Measurements from ENCODE around the gene MVB12B. TPM values are rescaled to one million over a fixed set of nuclear protein-coding genes. Genes with fewer than 3 reads are reported as not detected.

Gene MVB12B
- total RNA-seq, 2 experiments from 2014 or later: 17.4 to 19.9 TPM

DNA sequence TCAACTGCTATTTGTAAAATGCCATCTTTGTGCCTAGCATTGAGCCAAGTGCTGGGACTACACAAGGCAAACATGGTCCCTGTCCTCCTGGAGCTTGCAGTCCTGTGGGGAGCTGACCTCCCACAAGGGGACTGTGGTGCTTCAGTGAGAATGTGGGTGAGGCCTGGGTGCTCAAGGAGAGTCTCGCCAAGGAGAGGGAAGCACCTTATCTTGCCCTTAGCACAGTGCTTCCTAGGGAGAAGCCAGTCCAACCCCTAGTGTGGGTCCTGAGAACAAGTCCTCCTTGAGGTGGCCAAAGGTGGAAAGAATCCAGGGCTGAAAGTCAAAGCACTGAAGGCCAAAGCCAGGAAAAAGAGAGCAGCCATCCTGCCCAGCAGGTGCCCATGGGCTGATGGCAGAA lies 31.1 kb upstream of the MVB12B start:
- no peak overlapping the region for H3K27ac Mint-ChIP-seq
- no peaks in the 10 kb centered on the region for H3K9me3 Mint-ChIP-seq (ENCODE audit: insufficient read depth)
- H3K27me3 Mint-ChIP-seq (ENCODE audit: low read depth): peaks cover 16% of the 10 kb centered on the region
- no peaks in the 10 kb centered on the region for H3K36me3 Mint-ChIP-seq (ENCODE audit: low read depth)
- POLR2A ChIA-PET: no interaction called here
- CTCF ChIA-PET: no interaction called here
- DNase-seq (peak; percentile 17), ATAC-seq (no peak)
- H3K4me1 Mint-ChIP-seq (ENCODE audit: low read depth): no peaks in the 10 kb centered on the region
- H3K4me3 Mint-ChIP-seq: no peak overlapping the region

DNA sequence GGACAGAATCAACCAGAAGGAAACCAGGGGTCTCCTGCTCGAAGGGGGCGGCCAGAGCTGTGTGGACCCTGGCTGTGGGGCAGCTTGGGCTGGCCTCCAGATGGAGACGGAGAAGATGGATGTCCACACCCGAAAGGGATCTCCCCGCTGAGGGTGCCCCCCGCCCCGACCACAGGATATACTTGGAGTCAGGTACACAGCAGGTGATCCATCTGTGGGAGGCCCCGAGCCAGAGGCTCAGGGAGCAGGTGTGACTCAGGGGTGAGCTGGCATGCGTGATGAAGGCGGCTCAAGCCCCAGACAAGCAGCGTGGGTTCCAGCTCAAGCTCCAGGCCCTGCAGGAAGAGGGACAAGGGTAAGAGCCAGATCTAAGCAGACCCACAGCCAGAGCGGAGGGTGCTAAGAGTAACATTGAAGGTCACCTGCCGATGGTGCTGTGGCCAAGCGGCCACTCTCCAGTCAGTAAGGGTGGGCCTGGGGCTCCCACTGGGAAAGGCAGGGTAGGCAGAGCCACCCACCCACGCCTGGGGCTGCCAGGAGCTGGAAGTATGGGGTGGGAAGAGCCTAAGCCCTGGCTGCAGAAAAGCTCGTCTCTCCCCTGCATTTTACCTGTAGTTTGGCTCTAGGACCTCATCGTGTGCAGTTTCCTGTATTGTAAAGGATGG lies 30.6 kb upstream of the MVB12B start:
- H3K27me3 Mint-ChIP-seq (ENCODE audit: low read depth): peaks cover 21% of the 10 kb centered on the region
- no peak overlapping the region for H3K4me3 Mint-ChIP-seq
- H3K36me3 Mint-ChIP-seq (ENCODE audit: low read depth): no peaks in the 10 kb centered on the region
- POLR2A ChIA-PET: no interaction called here
- CTCF ChIA-PET: interaction anchor here (2.1 to 2.2 kb wide), 2 partner anchors 101 to 195 kb away, joined by 4 to 10 read pairs; no protein-coding TSS in a partner anchor
- H3K27ac Mint-ChIP-seq: no peak overlapping the region
- no peak for ATAC-seq
- H3K9me3 Mint-ChIP-seq (ENCODE audit: insufficient read depth): no peaks in the 10 kb centered on the region
- no peaks in the 10 kb centered on the region for H3K4me1 Mint-ChIP-seq (ENCODE audit: low read depth)
- DNase-seq: peak; percentile 17

DNA sequence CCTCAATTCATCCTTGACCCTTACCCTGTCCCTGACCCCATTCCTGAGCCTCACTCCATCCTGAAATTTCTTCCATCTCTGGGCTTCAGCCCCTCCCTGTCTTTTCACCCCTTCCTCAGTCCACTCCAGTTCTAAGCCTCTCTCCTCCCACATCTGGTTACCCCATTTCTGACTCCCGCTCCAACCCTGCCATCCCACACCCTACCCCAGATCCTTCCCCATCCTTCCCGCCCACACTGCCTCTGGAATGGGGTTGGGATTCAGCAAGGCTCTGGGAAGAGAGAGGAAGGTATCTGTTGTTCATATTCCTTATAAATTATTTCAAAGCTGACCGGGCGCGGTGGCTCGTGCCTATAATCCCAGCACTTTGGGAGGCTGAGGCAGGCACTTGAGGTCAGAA lies 29.9 kb upstream of the MVB12B start:
- H3K4me3 Mint-ChIP-seq: no peak overlapping the region
- no peak overlapping the region for H3K27ac Mint-ChIP-seq
- ATAC-seq (no peak), DNase-seq (peak; percentile 5)
- peaks cover 17% of the 10 kb centered on the region for H3K27me3 Mint-ChIP-seq (ENCODE audit: low read depth)
- no peaks in the 10 kb centered on the region for H3K4me1 Mint-ChIP-seq (ENCODE audit: low read depth)
- no peaks in the 10 kb centered on the region for H3K36me3 Mint-ChIP-seq (ENCODE audit: low read depth)
- H3K9me3 Mint-ChIP-seq (ENCODE audit: insufficient read depth): no peaks in the 10 kb centered on the region
- ChIA-PET CTCF (interaction anchor here (1.6 to 2.2 kb wide), 4 partner anchors 100 to 202 kb away, joined by 4 to 10 read pairs (median 7); no protein-coding TSS in a partner anchor), POLR2A (no interaction called here)

DNA sequence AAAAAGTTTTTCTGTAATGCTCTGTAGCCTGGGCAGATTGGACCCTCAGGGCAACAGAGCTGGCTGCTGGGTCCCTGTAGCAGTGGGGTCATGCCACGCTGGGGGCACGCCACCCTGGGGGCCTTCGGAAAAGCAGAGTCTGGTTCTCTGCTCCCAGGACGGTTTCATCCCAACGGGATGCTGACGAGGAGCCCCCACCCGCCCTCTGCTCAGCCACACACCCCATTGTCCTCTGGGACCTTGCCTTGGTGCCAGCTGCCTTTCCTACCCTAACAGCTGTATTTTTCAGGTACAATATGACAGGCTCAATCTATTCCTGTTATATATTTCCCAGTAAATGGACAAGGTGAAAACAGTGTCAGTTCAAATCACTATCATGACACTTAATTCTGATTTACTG lies 29.0 kb upstream of the MVB12B start:
- ChIA-PET CTCF (interaction anchor here (1.6 to 2.2 kb wide), 5 partner anchors 99 to 260 kb away, joined by 4 to 10 read pairs (median 5); no protein-coding TSS in a partner anchor), POLR2A (no interaction called here)
- H3K9me3 Mint-ChIP-seq (ENCODE audit: insufficient read depth): no peaks in the 10 kb centered on the region

DNA sequence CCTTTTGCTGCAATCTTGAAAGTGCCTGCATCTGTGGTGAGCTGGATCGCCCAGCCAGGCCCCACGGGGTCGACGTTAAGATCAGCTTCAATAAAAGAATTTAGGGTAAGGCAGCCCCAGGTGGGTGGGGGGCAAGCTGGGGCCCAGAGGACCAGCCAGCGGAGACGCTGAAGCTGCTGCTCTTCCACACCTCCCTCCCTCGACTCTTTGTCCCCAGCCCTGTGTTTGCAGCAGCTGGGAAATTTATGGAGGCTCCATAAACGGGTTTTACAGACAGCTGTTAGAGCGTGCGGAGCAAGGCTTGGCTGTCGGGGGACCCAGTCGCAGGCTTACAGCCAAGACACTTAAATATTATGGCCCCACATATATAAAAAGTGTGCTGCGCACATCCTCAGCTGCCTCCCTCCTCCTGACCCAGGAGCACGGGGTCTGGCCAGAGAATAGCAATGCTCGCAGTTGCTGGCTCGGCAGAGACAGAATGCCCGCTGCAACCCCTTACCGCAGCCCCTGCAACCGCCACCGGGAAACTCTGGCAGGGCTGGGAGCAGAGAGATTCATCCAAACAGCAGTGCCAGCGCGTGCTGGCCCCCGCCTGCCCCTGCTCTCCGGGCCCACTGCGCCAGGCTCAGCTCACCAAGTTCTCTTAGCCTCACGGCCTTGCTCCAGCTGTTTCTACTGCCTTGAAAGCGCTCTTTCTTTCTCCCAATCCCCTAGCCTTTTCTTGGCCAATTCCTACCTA lies 28.4 kb upstream of the MVB12B start:
- DNase-seq (peak; percentile 14), ATAC-seq (no peak)
- POLR2A ChIA-PET: no interaction called here
- no peaks in the 10 kb centered on the region for H3K9me3 Mint-ChIP-seq (ENCODE audit: insufficient read depth)
- no peak overlapping the region for H3K4me3 Mint-ChIP-seq
- H3K36me3 Mint-ChIP-seq (ENCODE audit: low read depth): no peaks in the 10 kb centered on the region
- CTCF ChIA-PET: interaction anchor here (1.3 to 2.2 kb wide), 7 partner anchors 99 to 260 kb away, joined by 4 to 13 read pairs (median 7); no protein-coding TSS in a partner anchor
- peaks cover 11% of the 10 kb centered on the region for H3K4me1 Mint-ChIP-seq (ENCODE audit: low read depth)
- peaks cover 9% of the 10 kb centered on the region for H3K27me3 Mint-ChIP-seq (ENCODE audit: low read depth)
- H3K27ac Mint-ChIP-seq: no peak overlapping the region

More for the DNA sequence above, 29.0 kb upstream of the MVB12B start:
- Mint-ChIP-seq H3K27me3 (ENCODE audit: low read depth) (peaks cover 9% of the 10 kb centered on the region), H3K4me3 (no peak overlapping the region), H3K36me3 (ENCODE audit: low read depth) (no peaks in the 10 kb centered on the region), H3K4me1 (ENCODE audit: low read depth) (peaks cover 7% of the 10 kb centered on the region), H3K27ac (no peak overlapping the region)
- ATAC-seq (no peak), DNase-seq (peak; percentile 7)

DNA sequence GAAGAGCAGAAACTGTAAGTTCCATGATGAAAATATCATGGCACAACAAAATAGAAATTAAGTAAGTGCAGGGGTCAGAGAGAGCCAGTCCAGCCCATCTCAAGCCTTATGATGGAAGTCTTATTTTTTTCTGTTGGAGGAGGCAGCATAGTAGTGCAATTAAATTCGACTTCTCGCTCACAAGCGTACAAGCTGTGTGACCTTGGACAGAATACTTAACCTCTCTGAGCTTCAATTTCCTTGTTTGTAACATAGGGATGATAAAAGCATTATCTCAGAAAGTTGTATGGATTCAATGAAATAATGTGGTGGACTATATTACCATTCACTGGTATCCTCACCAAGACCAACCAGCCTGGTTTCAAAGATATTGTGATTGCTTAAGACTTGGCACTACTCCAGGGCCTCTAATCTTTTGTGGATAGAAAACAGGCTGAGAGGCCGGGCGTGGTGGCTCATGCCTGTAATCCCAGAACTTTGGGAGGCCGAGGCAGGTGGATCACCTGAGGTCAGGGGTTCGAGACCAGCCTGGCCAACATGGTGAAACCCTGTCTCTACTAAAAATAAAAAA lies 26.8 kb upstream of the MVB12B start:
- ATAC-seq (no peak), DNase-seq (no peak)
- POLR2A ChIA-PET: no interaction called here
- CTCF ChIA-PET: interaction anchor here (1.1 to 5.5 kb wide), 4 partner anchors 18 to 191 kb away, joined by 3 to 96 read pairs (median 10); no protein-coding TSS in a partner anchor
- Mint-ChIP-seq H3K27me3 (ENCODE audit: low read depth) (peaks cover 9% of the 10 kb centered on the region), H3K36me3 (ENCODE audit: low read depth) (no peaks in the 10 kb centered on the region), H3K9me3 (ENCODE audit: insufficient read depth) (no peaks in the 10 kb centered on the region), H3K4me3 (no peak overlapping the region), H3K4me1 (ENCODE audit: low read depth) (peaks cover 14% of the 10 kb centered on the region), H3K27ac (no peak overlapping the region)

DNA sequence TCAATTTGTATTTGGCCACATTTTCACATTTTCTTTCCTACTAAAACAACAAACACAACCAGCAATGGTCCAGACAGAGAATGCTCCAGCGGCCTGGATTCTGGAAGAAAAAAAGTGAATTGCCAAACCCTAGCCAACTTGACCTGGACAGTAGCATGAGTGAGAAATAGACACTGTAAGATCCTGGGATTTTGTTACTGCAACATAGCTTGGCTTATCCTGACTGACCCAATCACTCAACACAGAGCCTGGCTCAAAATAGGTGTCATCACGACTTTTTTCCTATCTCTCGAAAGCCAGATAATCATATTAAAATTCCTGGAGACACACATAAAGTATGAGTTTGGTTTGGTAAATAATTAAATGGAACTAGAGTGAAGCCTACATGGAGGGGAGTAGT lies 25.4 kb upstream of the MVB12B start:
- no peak overlapping the region for H3K4me3 Mint-ChIP-seq
- H3K4me1 Mint-ChIP-seq (ENCODE audit: low read depth): peaks cover 14% of the 10 kb centered on the region
- H3K27ac Mint-ChIP-seq: no peak overlapping the region
- no peaks in the 10 kb centered on the region for H3K36me3 Mint-ChIP-seq (ENCODE audit: low read depth)
- POLR2A ChIA-PET: no interaction called here
- peak; percentile 18 for DNase-seq
- H3K9me3 Mint-ChIP-seq (ENCODE audit: insufficient read depth): no peaks in the 10 kb centered on the region
- H3K27me3 Mint-ChIP-seq (ENCODE audit: low read depth): peaks cover 13% of the 10 kb centered on the region
- CTCF ChIA-PET: interaction anchor here (1.3 to 5.5 kb wide), 12 partner anchors 10 to 198 kb away, joined by 3 to 96 read pairs (median 6); partner anchors contain the start of gene MVB12B
- no peak for ATAC-seq

DNA sequence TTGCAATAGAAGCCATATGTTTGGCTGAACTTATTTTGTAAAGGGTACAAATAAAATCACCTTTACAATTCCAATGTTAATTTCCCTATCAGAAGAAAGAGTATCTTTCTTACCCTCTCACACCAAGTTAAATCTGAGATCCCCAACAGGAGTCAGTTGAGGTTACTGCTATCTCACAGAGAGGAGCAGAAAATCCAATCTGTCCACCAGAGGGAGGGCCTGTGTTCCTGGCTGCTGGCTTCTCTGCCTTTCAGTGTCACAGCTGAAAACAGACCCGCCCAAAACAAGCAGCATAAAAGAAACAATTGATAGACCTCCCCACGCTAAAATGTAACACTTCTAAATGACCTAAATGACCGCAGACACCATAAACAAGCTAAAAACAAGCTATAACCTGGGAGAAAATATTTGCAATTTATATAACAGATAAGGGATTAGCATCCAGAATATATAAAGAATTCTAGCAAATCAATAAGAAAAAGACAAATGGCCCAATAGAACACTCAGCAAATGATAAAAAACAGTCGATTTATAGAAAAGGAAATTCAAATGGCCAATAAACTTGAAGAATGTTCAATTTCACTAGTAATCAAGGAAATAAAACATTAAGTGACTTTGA lies 24.5 kb upstream of the MVB12B start:
- DNase-seq (peak; percentile 77), ATAC-seq (peak; percentile 81)
- Mint-ChIP-seq H3K27me3 (ENCODE audit: low read depth) (peaks cover 11% of the 10 kb centered on the region), H3K4me3 (no peak overlapping the region), H3K4me1 (ENCODE audit: low read depth) (peaks cover 14% of the 10 kb centered on the region), H3K27ac (no peak overlapping the region), H3K36me3 (ENCODE audit: low read depth) (no peaks in the 10 kb centered on the region), H3K9me3 (ENCODE audit: insufficient read depth) (no peaks in the 10 kb centered on the region)
- ChIA-PET POLR2A (interaction anchor here (0.7 to 1.0 kb wide), 2 partner anchors 98 to 186 kb away, joined by 3 read pairs; no protein-coding TSS in a partner anchor), CTCF (interaction anchor here (0.7 to 5.5 kb wide), 27 partner anchors 8 to 197 kb away, joined by 3 to 96 read pairs (median 4); partner anchors contain the start of gene MVB12B)

DNA sequence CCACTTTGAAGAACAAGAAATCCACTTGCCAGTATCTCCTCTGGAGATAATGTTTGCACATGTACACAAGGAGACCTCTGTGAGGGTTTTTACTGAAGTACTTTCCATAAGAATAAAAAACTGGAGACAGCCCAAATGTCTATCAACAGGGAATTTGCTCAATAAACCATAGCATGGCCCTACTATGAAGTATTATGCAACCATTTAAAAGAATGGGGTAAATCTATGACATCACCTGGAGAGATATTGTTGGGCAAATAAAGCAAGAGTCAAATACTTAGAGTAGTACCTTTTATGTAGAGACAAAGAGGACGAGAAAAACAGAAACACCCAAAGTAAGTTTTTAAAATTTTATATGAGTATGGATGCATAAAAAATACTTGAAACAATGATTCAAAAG lies 23.9 kb upstream of the MVB12B start:
- ChIA-PET POLR2A (interaction anchor here (1.0 kb wide), 1 partner anchor 98 kb away, joined by 3 read pairs; no protein-coding TSS in a partner anchor), CTCF (interaction anchor here (0.5 to 5.5 kb wide), 28 partner anchors 9 to 196 kb away, joined by 3 to 96 read pairs (median 4); partner anchors contain the start of gene MVB12B)
- no peak for ATAC-seq
- Mint-ChIP-seq H3K27ac (no peak overlapping the region), H3K9me3 (ENCODE audit: insufficient read depth) (no peaks in the 10 kb centered on the region), H3K4me1 (ENCODE audit: low read depth) (peaks cover 14% of the 10 kb centered on the region), H3K27me3 (ENCODE audit: low read depth) (peaks cover 11% of the 10 kb centered on the region), H3K36me3 (ENCODE audit: low read depth) (no peaks in the 10 kb centered on the region), H3K4me3 (no peak overlapping the region)
- DNase-seq: no peak

DNA sequence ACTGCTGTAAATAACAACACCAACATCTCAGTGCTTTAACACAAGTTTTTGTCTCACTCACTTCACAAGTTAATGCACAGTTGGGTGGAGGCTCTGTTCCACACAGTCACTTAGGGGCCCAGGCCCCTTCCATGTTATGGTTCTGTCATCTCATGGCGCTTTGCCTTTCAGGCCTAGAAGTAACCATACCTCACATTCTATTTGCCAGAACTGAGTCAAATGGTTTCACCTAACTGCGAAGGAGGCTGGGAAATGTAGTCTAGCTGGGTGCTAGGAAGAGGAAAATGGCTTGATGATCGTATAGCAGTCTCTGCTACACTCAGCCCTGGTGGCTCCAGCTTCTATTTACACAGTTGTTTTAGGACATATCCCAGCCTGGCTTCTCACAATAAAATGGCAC lies 23.1 kb upstream of the MVB12B start:
- Mint-ChIP-seq H3K27me3 (ENCODE audit: low read depth) (peaks cover 11% of the 10 kb centered on the region), H3K36me3 (ENCODE audit: low read depth) (no peaks in the 10 kb centered on the region), H3K4me1 (ENCODE audit: low read depth) (peaks cover 14% of the 10 kb centered on the region), H3K4me3 (no peak overlapping the region), H3K27ac (no peak overlapping the region), H3K9me3 (ENCODE audit: insufficient read depth) (no peaks in the 10 kb centered on the region)
- CTCF ChIA-PET: interaction anchor here (0.7 to 5.5 kb wide), 10 partner anchors 9 to 198 kb away, joined by 3 to 96 read pairs (median 8); no protein-coding TSS in a partner anchor
- DNase-seq (peak; percentile 22), ATAC-seq (no peak)
- POLR2A ChIA-PET: no interaction called here

DNA sequence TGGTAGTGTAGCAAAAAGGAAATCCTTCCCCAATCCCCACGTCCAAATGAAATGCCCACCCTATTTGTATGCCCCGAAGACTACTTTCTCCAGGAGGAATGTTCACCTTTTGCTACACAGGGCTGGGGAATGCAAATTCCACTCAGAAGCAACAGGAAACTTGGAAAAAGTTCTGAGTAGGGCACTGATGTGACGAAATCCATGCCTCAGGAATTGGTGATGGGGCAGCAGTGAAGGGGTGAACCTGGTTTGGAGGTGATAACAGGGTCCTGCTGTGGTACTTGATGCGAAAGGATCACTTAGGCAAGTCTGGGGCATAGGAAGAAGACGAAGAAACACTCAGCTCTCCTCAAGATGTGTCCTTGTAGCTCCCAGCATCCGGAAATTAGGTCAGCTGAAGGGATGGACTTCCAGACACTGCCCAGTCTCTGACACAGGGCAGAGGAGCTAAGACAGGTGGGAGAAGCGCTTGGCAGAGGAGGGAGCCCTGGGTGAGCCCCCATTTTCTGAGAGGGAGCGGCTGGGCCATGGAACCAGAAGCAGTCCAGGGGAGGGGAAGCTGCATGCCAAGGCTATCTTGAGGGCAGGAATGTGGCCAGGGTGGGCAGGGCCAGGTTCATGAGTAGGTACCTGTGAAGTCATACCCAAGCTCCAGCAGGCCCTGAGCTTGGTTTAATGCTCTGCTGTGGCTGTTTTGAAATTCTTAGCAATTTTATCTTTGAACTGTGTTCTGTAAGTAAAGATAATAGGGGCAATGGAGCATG lies 22.2 kb upstream of the MVB12B start:
- Mint-ChIP-seq H3K36me3 (ENCODE audit: low read depth) (no peaks in the 10 kb centered on the region), H3K27me3 (ENCODE audit: low read depth) (peaks cover 10% of the 10 kb centered on the region), H3K4me3 (no peak overlapping the region), H3K27ac (no peak overlapping the region), H3K9me3 (ENCODE audit: insufficient read depth) (no peaks in the 10 kb centered on the region), H3K4me1 (ENCODE audit: low read depth) (peaks cover 14% of the 10 kb centered on the region)
- DNase-seq: peak; percentile 15
- no peak for ATAC-seq
- ChIA-PET CTCF (interaction anchor here (1.1 to 5.5 kb wide), 7 partner anchors 12 to 187 kb away, joined by 3 to 96 read pairs (median 11); no protein-coding TSS in a partner anchor), POLR2A (no interaction called here)

All from activated CD8-positive, alpha-beta T cell treated with anti-CD3 and anti-CD28 coated beads, Interleukin-2, amount 10 ng/mL, durations not matched to agents 7 days and 5 days (primary cell).